Cardiac muscle cell (in vitro differentiated cells and primary cell): ENCODE measurements around the gene VDAC2. TPM values are rescaled to one million over a fixed set of nuclear protein-coding genes. Genes with fewer than 3 reads are reported as not detected.
A peak's percentile ranks its signal among the peaks of the same experiment; 100 is the strongest.

Source experiments
- DNase-seq, 2 donors: peaks; one replicate each; pipeline versions ENCODE4 v3.0.0 to v3.0.0-alpha.2; 2010 to 2017; ENCODE audit warnings: low read depth in 1 of 2, low spot score in 1 of 2
- H3K27ac ChIP-seq: fragments of 200-600 bp; sonication (generic); 2 replicates; pipeline ENCODE4 v1.5.1; 2016
- H3K27me3 ChIP-seq: fragments of 200-600 bp; sonication (generic); 2 replicates; pipeline ENCODE4 v1.6.0; 2016; ENCODE audit warnings: control low read depth
- H3K36me3 ChIP-seq: fragments of 200-600 bp; sonication (generic); 2 replicates; pipeline ENCODE4 v1.5.1; 2016; ENCODE audit warnings: control low read depth
- H3K4me1 ChIP-seq: fragments of 200-600 bp; sonication (generic); 2 replicates; pipeline ENCODE4 v1.8.1; 2017; ENCODE audit warnings: low read depth, mild to moderate bottlenecking, mixed run types
- H3K4me3 ChIP-seq: fragments of 200-600 bp; sonication (generic); 2 replicates; pipeline ENCODE4 v1.5.1; 2016; ENCODE audit warnings: mild to moderate bottlenecking
- H3K9me3 ChIP-seq: fragments of 200-600 bp; sonication (generic); 2 replicates; pipeline ENCODE4 v1.5.1; 2017; ENCODE audit warnings: low read depth, mild to moderate bottlenecking, control low read depth
- polyA plus RNA-seq: library from polyadenylated mRNA; unstranded; fragments of >200 nt; fragmentation: Nextera tagmentation; extraction: Ambion mirVana; gene quantifications from 2 replicates; pipeline ENCODE4 v1.2.1, GENCODE V29; 2016
- total RNA-seq: library from RNA; depleted of rRNA; stranded (reverse); fragments of >200 nt; gene quantifications from 2 replicates; pipeline ENCODE4 v1.2.3, GENCODE V29; 2016
- TF ChIP-seq, protein P1 (sequence below): IDR thresholded peaks from 2 replicates; pipeline ENCODE4 v1.5.1; 2012; ENCODE audit warnings: low read depth, mild to moderate bottlenecking, low read length

VDAC2 gene
- total and polyA plus RNA-seq, 2 experiments from 2014 or later: 178 to 376 TPM

GRCh38 chr10:75223507-75223906 lies 12.9 kb downstream of the VDAC2 start:
- Histone ChIP-seq H3K36me3 (peaks cover 59% of the 10 kb centered on the region), H3K27ac (peak overlapping the region; percentile 100), H3K4me3 (no peak overlapping the region), H3K27me3 (no peaks in the 10 kb centered on the region), H3K4me1 (peaks cover 35% of the 10 kb centered on the region), H3K9me3 (no peaks in the 10 kb centered on the region)
- no peak for DNase-seq
- TF ChIP-seq, protein P1, sequence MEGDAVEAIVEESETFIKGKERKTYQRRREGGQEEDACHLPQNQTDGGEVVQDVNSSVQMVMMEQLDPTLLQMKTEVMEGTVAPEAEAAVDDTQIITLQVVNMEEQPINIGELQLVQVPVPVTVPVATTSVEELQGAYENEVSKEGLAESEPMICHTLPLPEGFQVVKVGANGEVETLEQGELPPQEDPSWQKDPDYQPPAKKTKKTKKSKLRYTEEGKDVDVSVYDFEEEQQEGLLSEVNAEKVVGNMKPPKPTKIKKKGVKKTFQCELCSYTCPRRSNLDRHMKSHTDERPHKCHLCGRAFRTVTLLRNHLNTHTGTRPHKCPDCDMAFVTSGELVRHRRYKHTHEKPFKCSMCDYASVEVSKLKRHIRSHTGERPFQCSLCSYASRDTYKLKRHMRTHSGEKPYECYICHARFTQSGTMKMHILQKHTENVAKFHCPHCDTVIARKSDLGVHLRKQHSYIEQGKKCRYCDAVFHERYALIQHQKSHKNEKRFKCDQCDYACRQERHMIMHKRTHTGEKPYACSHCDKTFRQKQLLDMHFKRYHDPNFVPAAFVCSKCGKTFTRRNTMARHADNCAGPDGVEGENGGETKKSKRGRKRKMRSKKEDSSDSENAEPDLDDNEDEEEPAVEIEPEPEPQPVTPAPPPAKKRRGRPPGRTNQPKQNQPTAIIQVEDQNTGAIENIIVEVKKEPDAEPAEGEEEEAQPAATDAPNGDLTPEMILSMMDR: no peak

- DNase-seq: no peak
- Histone ChIP-seq H3K9me3 (no peaks in the 10 kb centered on the region), H3K27ac (peak overlapping the region; percentile 100), H3K4me3 (no peak overlapping the region), H3K36me3 (peaks cover 43% of the 10 kb centered on the region), H3K4me1 (peaks cover 35% of the 10 kb centered on the region), H3K27me3 (no peaks in the 10 kb centered on the region)
- TF ChIP-seq, protein P1: no peak
These were observed 15.5 kb downstream of the VDAC2 start for GRCh38 chr10:75226095-75226494.

DNA sequence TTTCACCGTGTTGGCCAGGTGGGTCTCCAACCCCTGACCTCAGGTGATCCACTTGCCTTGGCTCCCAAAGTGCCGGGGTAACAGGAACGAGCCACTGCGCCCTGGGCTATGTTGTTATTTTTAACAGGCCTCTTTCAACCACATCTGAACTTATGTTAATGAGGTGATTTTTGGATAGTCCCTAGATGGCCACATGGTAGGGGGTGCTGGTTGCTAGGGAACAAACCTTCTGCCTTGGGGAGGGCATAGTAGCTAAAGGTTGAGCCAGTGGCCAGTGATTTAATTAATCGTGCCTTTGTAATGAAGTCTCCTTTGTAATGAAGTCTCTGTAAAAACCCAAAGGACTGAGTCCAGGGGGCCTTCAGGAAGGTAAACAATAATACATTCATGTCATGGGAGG lies 16.1 kb downstream of the VDAC2 start:
- TF ChIP-seq, protein P1: no peak
- peak overlapping the region; percentile 100 for H3K27ac ChIP-seq
- H3K27me3 ChIP-seq: no peaks in the 10 kb centered on the region
- no peak for DNase-seq
- H3K4me1 ChIP-seq: peaks cover 35% of the 10 kb centered on the region
- H3K36me3 ChIP-seq: peaks cover 45% of the 10 kb centered on the region
- no peak overlapping the region for H3K4me3 ChIP-seq
- H3K9me3 ChIP-seq: no peaks in the 10 kb centered on the region

- Histone ChIP-seq H3K4me1 (peaks cover 32% of the 10 kb centered on the region), H3K27me3 (no peaks in the 10 kb centered on the region), H3K27ac (peak overlapping the region; percentile 100), H3K9me3 (no peaks in the 10 kb centered on the region), H3K36me3 (peaks cover 36% of the 10 kb centered on the region), H3K4me3 (no peak overlapping the region)
- TF ChIP-seq, protein P1: no peak
- no peak for DNase-seq
These were observed 17.7 kb downstream of the VDAC2 start for GRCh38 chr10:75228278-75228677.

- peak overlapping the region; percentile 100 for H3K27ac ChIP-seq
- TF ChIP-seq, protein P1: no peak
- no peak overlapping the region for H3K4me3 ChIP-seq
- DNase-seq: no peak
- no peaks in the 10 kb centered on the region for H3K27me3 ChIP-seq
- peaks cover 28% of the 10 kb centered on the region for H3K4me1 ChIP-seq
- H3K9me3 ChIP-seq: no peaks in the 10 kb centered on the region
- H3K36me3 ChIP-seq: peaks cover 33% of the 10 kb centered on the region
These were observed 18.2 kb downstream of the VDAC2 start for GRCh38 chr10:75228834-75229233.

GRCh38 chr10:75229971-75230370 lies 19.4 kb downstream of the VDAC2 start:
- H3K4me3 ChIP-seq: no peak overlapping the region
- H3K4me1 ChIP-seq: peaks cover 17% of the 10 kb centered on the region
- TF ChIP-seq, protein P1: no peak
- peak overlapping the region; percentile 10 for H3K27ac ChIP-seq
- no peaks in the 10 kb centered on the region for H3K9me3 ChIP-seq
- peak in 1 of 2 donors; percentile 58 for DNase-seq
- peaks cover 29% of the 10 kb centered on the region for H3K36me3 ChIP-seq
- no peaks in the 10 kb centered on the region for H3K27me3 ChIP-seq
